NCI-H2196 (cell line): Measurements from ENCODE around the gene CFAP210.

ENCODE experiments used
- DNase-seq: peaks from one replicate; lab custom pipeline; 2025; ENCODE audit not compliant: unreplicated experiment; lab: John Stamatoyannopoulos, UW

The CFAP210 gene

GRCh38 chr2:169673106-169673505 lies 21.1 kb downstream of the CFAP210 start:
- no peak for DNase-seq

GRCh38 chr2:169672406-169672805 lies 21.8 kb downstream of the CFAP210 start:
- no peak for DNase-seq

GRCh38 chr2:169670937-169671336 lies 23.3 kb downstream of the CFAP210 start:
- DNase-seq, result no peak

GRCh38 chr2:169670215-169670651 lies 24.0 kb downstream of the CFAP210 start:
- DNase-seq, result no peak

GRCh38 chr2:169667583-169667982 lies 26.6 kb downstream of the CFAP210 start:
- no peak for DNase-seq

GRCh38 chr2:169664978-169665930 lies 29.0 kb downstream of the CFAP210 start:
- no peak for DNase-seq

- no peak for DNase-seq
These were observed 29.6 kb downstream of the CFAP210 start for GRCh38 chr2:169664600-169664977.

- DNase-seq, result no peak
These were observed 31.0 kb downstream of the CFAP210 start for GRCh38 chr2:169663247-169663646.

GRCh38 chr2:169662744-169663143 lies 31.5 kb downstream of the CFAP210 start:
- DNase-seq, result no peak

- DNase-seq, result no peak
These were observed 32.9 kb downstream of the CFAP210 start for GRCh38 chr2:169661265-169661664.

GRCh38 chr2:169659320-169659719 lies 34.9 kb downstream of the CFAP210 start:
- DNase-seq, result no peak

GRCh38 chr2:169658877-169659276 lies 35.3 kb downstream of the CFAP210 start:
- DNase-seq, result no peak

GRCh38 chr2:169656164-169656563 lies 38.0 kb downstream of the CFAP210 start:
- no peak for DNase-seq

- no peak for DNase-seq
These were observed 40.6 kb downstream of the CFAP210 start for GRCh38 chr2:169653636-169654035.

GRCh38 chr2:169649278-169649677 lies 44.9 kb downstream of the CFAP210 start:
- no peak for DNase-seq

GRCh38 chr2:169647496-169647895 lies 46.7 kb downstream of the CFAP210 start:
- DNase-seq, result no peak

GRCh38 chr2:169644173-169644572 lies 50.0 kb downstream of the CFAP210 start:
- no peak for DNase-seq

- DNase-seq, result no peak
These were observed 52.7 kb downstream of the CFAP210 start for GRCh38 chr2:169641464-169641863.

- DNase-seq, result no peak
These were observed 54.1 kb downstream of the CFAP210 start for GRCh38 chr2:169640104-169640503.

GRCh38 chr2:169637620-169638019 lies 56.6 kb downstream of the CFAP210 start:
- DNase-seq, result no peak

GRCh38 chr2:169636440-169637097 lies 57.6 kb downstream of the CFAP210 start:
- no peak for DNase-seq

GRCh38 chr2:169625781-169626180 lies 68.4 kb downstream of the CFAP210 start:
- no peak for DNase-seq
